ENCODE measurements around the gene PSMB2.

The PSMB2 gene

GRCh38 chr1:35555601-35556477 is 85.5 kb downstream of the PSMB2 start:
- TF ChIP-seq CTCF (IDR thresholded peaks at IDR 0.05; ENCODE audit: low read depth, low read length): no peak

DNA sequence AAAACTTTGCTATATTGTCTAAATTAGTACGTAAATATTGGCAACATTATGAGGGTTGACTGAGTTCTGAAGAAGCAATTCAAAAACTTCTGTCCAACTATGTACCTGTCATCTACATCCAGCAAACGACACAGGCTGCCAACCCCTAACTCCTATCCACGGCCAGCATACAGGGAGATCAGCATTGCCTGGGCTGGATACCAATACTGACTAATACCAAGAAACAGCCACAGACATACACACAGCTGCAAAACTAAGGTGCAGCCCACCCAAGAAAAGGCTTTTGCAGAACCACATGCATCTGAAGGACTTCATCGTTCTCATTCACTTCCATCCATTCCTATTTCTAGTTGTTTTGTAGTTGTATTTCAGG is 86.1 kb downstream of the PSMB2 start:
- DNase-seq (ENCODE audit: low read depth, low spot score): no peak
- in situ Hi-C loops (cut with HindIII; ENCODE audit: low sequenced_read_pairs): no loop called here
- no peak for TF ChIP-seq CTCF (IDR thresholded peaks at IDR 0.05; ENCODE audit: low read depth, low read length)
- H3K4me3 ChIP-seq (ENCODE audit: low read depth, low read length): no peak overlapping the region

More at GRCh38 chr1:35555601-35556477, 85.5 kb downstream of the PSMB2 start:
- H3K4me3 ChIP-seq (ENCODE audit: low read depth, low read length): peak overlapping the region; percentile 8
- in situ Hi-C loops (cut with HindIII; ENCODE audit: low sequenced_read_pairs): no loop called here
- DNase-seq (ENCODE audit: low read depth, low spot score): no peak

DNA sequence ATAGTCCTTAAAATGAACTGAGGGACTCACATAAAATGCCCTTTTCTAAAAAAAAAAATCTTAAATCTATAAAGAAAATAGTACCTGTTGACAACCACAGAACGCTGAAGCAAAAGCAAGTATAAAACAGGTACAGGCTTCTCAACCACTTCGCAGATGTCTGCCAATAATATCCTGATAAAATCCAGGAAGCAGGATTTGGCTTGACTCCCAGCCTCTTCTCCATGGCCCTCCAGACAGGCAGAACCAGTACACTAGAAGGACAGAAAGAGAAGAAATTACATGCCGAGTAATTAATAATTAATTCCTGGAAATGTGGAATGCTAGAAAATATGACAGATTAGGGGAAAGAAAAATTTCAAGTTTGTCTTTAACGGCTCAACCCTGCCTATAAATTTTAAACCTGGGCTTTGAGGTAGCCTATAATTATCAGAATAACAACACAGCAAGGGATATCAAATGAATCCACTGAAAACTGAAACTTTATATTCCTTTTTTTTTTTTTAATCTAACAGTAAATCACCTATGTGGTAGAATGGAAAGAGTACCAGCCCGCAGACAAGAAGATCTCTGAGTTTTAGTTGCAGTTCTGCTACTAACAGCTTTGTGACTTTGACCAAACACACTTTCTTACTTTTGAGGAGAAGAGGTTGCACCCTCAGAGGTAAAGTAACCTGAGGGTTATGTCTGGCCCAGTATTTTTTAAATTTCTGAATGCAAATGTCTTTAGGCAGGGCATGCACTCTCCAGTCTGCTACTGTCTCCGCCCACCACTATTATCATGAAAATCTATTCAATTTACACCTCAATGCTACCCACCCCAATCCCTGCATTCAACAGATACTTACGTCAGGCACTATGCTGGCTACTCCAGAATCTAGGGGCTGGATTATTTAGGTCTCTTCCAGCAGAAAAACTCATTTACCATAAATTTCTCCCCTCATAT is 86.8 kb downstream of the PSMB2 start:
- TF ChIP-seq CTCF (IDR thresholded peaks at IDR 0.05; ENCODE audit: low read depth, low read length): no peak
- no peak overlapping the region for H3K4me3 ChIP-seq (ENCODE audit: low read depth, low read length)
- no peak for DNase-seq (ENCODE audit: low read depth, low spot score)
- in situ Hi-C loops (cut with HindIII; ENCODE audit: low sequenced_read_pairs): no loop called here

DNA sequence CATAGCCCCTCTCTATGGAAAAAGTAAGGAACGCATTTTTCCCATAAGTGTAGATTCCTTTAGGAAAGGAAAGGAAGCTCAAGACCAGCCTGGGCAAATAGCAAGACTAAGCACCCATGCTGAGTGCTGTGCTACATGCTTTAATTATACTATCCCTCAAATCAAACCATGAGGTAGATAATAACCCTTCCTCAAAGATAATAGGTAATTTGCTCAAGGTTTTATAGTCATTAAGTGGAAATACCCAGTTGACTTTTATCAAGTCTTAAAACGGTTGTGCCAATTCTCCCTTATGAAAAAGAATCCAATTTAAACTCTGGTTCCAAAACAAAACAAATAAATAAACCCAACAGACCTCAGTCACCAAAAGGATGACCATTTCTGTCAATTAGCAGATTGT is 87.5 kb downstream of the PSMB2 start:
- no peak for DNase-seq (ENCODE audit: low read depth, low spot score)
- TF ChIP-seq CTCF (IDR thresholded peaks at IDR 0.05; ENCODE audit: low read depth, low read length): no peak
- in situ Hi-C loops (cut with HindIII; ENCODE audit: low sequenced_read_pairs): no loop called here
- no peak overlapping the region for H3K4me3 ChIP-seq (ENCODE audit: low read depth, low read length)

Measured in astrocyte of the spinal cord (primary cell).